RWPE1 (cell line): Measurements from ENCODE around the gene ERP29.
A peak's percentile ranks its signal among the peaks of the same experiment; 100 is the strongest.

ENCODE experiments used
- CTCF ChIA-PET: fragments of 350-600 bp; sonication (Branson Sonifier 250); formaldehyde crosslinking; extraction: SDS; loops from one replicate; lab custom pipeline; 2021; lab: Yijun Ruan, JAX
- POLR2A ChIA-PET: fragments of 400-600 bp; formaldehyde crosslinking; extraction: SDS; loops from one replicate; lab custom pipeline; 2020; ENCODE audit warnings: antibody characterized with exemption; ENCODE audit not compliant: low non-redundant PET; lab: Yijun Ruan, JAX
- DNase-seq: peaks from one replicate; pipeline ENCODE4 v3.0.0; 2012; ENCODE audit warnings: low spot score
- H3K27ac ChIP-seq: fragments of 450-650 bp; 2 replicates; pipeline ENCODE4 v1.5.1; 2017
- CTCF ChIP-seq: fragments of 450-650 bp; conservative IDR thresholded peaks from 2 replicates; pipeline ENCODE4 v1.5.1; 2017; ENCODE audit warnings: low read depth, mild to moderate bottlenecking

ERP29 gene

GRCh38 chr12:112012775-112013600 is at the start of gene ERP29, which contains the start of gene TMEM116:
Gene ERP29, plus strand, starts transcription at chr12:112013426. Its CDS starts 40 bp downstream, at chr12:112013466.
Gene TMEM116, minus strand, starts transcription at chr12:112013165. Its CDS starts 7,895 bp downstream, at chr12:112005270.
- ChIA-PET POLR2A (interaction anchor here (1.0 to 1.3 kb wide), 3 partner anchors 8 to 95 kb away, joined by 3 to 4 read pairs (median 3); no protein-coding TSS in a partner anchor), CTCF (interaction anchor here (0.7 kb wide), 1 partner anchor 148 kb away, joined by 3 read pairs; no protein-coding TSS in a partner anchor)

GRCh38 chr12:111964935-111965334 is 48.3 kb upstream of the ERP29 start:
- POLR2A ChIA-PET: no interaction called here
- DNase-seq: no peak
- no peak for TF ChIP-seq CTCF
- CTCF ChIA-PET: interaction anchor here (0.8 kb wide), 1 partner anchor 13 kb away, joined by 3 read pairs; no protein-coding TSS in a partner anchor
- H3K27ac ChIP-seq: no peak overlapping the region

More at GRCh38 chr12:112012775-112013600, at the start of gene ERP29, which contains the start of gene TMEM116:
- H3K27ac ChIP-seq: peak within 1 kb of the TSS; percentile 99
- peak; percentile 100 for DNase-seq
- TF ChIP-seq CTCF: no peak; the same call in 1 of the 2 replicates

- DNase-seq: no peak
- no peak overlapping the region for H3K27ac ChIP-seq
- ChIA-PET CTCF (no interaction called here), POLR2A (no interaction called here)
- TF ChIP-seq CTCF: no peak
These were observed 41.4 kb upstream of the ERP29 start for GRCh38 chr12:111971800-111972199.

- no peak for DNase-seq
These were observed 37.9 kb upstream of the ERP29 start for GRCh38 chr12:111975161-111975931.

DNA sequence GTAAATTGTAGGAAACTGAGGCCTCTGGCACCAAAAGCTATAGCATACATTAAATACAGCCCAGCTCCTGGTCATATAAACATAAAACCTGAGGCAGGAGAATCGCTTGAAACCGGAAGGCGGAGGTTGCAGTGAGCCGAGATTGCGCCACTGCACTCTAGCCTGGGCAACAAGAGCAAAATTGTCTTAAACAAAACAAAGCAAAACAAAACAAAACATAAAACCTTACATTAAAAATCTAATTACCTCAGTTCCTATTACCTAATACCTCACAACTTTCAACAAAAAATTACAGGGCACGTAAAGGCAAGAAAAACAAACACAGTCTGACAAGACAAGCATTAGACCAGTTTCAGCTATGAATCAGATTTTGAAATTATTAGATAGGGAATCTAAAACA is 36.9 kb upstream of the ERP29 start:
- H3K27ac ChIP-seq: no peak overlapping the region
- ChIA-PET POLR2A (no interaction called here), CTCF (no interaction called here)
- no peak for DNase-seq
- TF ChIP-seq CTCF: no peak

More at GRCh38 chr12:111975161-111975931, 37.9 kb upstream of the ERP29 start:
- TF ChIP-seq CTCF: no peak
- POLR2A ChIA-PET: no interaction called here
- H3K27ac ChIP-seq: no peak overlapping the region
- CTCF ChIA-PET: interaction anchor here (0.6 to 0.7 kb wide), 3 partner anchors 9 to 453 kb away, joined by 3 to 4 read pairs (median 4); no protein-coding TSS in a partner anchor

DNA sequence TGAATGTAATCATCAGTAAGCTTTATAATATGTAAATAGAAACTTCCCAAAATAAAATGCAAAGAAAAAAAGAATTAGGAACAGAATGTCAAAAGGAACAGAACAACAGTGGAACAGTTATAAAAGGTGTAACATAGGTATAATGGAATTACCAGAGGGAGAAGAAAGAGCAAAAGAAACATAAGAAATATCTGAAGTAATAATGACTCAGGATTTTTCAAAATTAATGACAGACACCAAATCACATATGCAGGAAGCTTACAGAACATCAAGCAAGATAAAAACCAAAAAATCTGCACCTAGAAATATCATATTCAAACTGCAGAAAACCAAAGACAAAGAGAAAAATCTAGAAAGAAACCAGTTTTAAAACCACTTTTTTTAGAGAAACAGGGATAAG is 36.4 kb upstream of the ERP29 start:
- TF ChIP-seq CTCF: no peak
- DNase-seq: no peak
- no peak overlapping the region for H3K27ac ChIP-seq
- ChIA-PET CTCF (no interaction called here), POLR2A (no interaction called here)
